GM20000 (cell line): Measurements from ENCODE around the gene FNIP2.
"Not testable (repeated sequence)": the region's sequence is repeated elsewhere in the genome, so short reads cannot be mapped to it uniquely, and the experiment has no call there.

Experiments
- DNase-seq: peaks from one replicate; pipeline ENCODE4 v3.0.0; 2012; ENCODE audit warnings: low spot score
- TF ChIP-seq, protein P1 (sequence below): IDR thresholded peaks from 2 replicates; pipeline ENCODE4 v1.5.1; 2012; ENCODE audit warnings: mild to moderate bottlenecking, control low read depth; ENCODE audit errors: extremely low read depth, missing control alignments

The FNIP2 gene

DNA sequence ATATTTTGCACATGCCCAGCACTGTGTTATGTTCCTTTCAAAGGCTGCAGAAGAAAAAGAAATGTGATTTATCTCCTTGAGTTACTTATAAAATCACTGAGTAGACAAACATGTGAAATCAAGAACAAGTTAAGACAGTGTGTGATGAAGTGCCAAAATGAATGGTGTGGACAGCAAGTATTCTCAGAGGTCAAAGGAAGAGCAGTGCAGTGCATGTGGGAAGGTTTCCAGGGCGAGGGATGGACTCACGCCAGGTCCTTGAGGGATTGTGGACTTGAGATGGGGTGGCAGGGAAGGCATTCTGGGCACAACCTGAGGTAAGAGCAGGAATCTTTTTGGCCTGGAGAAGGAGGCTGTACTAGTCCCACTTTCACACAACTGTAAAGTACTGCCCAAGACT, 115.5 kb downstream of the FNIP2 start:
- DNase-seq, result no peak
- TF ChIP-seq, protein P1, sequence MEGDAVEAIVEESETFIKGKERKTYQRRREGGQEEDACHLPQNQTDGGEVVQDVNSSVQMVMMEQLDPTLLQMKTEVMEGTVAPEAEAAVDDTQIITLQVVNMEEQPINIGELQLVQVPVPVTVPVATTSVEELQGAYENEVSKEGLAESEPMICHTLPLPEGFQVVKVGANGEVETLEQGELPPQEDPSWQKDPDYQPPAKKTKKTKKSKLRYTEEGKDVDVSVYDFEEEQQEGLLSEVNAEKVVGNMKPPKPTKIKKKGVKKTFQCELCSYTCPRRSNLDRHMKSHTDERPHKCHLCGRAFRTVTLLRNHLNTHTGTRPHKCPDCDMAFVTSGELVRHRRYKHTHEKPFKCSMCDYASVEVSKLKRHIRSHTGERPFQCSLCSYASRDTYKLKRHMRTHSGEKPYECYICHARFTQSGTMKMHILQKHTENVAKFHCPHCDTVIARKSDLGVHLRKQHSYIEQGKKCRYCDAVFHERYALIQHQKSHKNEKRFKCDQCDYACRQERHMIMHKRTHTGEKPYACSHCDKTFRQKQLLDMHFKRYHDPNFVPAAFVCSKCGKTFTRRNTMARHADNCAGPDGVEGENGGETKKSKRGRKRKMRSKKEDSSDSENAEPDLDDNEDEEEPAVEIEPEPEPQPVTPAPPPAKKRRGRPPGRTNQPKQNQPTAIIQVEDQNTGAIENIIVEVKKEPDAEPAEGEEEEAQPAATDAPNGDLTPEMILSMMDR, result no peak

DNA sequence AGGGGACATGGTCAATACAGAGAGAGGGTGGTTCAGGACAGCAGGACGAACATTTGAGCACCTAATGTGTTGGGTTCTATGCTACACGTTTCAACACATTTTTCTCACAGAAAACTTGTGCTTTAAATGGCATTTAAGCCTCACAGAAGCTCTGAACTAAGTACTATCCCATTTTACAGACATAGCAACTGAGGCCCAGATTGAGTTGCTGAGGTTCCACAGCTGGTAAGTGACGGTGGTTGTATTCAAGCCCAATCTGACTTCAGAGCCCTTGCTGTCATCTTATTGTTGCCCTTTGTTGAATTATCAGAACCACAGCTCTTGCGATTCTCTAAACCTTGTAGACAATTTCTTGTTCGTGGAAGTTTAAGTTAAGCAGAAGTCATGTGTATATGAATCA, 116.7 kb downstream of the FNIP2 start:
- no peak for DNase-seq
- TF ChIP-seq, protein P1, result no peak

DNA sequence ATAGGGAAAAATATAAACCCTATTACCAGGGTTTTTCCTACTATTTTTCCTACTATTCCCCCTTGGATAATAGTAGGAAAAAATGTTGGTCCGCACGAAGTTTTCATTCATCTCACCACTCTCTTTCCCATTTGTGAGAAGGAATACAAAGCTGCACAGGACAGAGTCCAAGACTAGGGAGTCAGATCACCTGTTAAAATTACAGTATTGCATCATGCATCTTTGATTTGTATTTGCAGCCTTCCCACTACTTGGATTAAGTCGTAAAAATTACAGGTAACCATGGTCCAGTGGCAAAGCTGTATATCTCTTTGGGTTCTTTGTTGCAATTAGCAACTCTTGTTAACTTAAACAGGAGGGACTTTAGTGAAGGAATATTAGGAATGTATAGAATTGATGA, 121.5 kb downstream of the FNIP2 start:
- DNase-seq, result no peak
- TF ChIP-seq, protein P1, result no peak

DNA sequence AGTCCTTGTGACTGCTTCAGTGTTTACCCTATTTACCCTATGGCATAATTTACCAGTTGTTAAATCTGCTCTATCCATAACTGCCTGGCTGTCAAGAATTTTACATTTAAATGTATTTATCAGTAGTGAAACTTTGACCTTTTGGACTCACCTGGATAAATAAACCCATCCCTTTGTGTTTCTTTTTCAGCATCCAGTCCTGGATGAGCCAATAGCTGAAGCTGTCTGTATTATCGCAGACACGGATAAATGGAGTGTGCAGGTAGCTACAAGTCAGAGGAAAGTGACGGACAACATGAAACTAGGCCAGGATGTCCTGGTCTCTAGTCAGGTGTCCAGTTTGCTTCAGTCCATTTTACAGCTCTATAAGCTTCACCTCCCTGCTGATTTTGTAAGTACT, 122.4 kb downstream of the FNIP2 start:
- TF ChIP-seq, protein P1, result no peak
- DNase-seq, result no peak

DNA sequence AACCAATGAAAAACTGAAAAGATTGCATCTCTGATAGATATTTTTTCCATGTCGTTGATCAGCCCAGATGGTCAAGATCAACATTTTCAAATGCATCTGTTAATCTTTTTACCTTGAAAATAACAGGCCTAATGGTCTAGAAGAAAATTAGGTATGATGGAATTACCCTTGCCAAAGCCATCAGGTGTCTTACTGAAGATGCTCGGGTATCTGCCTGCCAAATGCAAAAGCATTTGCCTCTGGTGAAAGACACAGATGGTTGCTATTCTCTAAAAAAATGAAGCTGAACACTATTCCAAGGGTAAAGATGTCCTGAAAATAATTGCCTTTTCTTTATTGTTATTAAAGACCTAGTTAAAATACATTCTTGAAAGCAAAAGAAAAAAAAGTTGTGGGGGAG, 126.0 kb downstream of the FNIP2 start:
- TF ChIP-seq, protein P1, result no peak
- no peak for DNase-seq

DNA sequence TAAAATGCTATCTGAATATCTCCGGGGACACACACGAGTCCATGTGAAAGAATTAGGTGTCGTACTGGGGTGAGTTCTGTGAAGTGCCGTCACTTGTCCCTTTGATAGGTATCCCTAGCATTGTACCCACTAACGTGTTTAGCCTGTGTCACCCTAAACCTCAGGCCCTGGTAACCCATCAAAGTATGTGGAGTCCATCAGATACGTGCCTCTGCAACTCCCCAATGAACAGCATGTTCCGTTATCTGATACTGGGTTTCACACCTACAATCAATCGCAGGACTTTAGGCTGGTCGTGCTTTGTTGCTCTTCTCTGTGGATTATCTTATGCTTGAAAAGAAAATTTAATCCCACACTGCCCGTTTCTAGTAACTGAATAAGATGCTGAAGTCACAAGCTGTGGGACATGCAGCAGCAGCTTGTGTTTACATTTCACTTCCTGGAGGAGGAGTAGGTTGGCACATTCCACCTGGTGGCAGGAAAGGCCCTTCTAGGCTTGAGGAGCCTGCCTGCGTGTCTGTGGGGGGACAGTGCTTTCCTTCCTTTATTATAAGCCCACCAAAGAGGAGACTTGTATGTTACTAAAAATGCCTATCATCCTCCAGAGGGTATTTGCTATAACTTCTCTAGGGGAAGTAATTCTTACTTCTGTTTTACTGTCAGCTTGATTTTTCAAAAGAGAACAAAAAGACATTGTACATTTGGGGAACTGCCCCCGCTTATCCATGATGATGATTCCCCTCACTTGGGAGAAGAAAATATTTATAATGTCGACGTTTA, 127.2 kb downstream of the FNIP2 start:
- TF ChIP-seq, protein P1, result no peak
- DNase-seq, result no peak

DNA sequence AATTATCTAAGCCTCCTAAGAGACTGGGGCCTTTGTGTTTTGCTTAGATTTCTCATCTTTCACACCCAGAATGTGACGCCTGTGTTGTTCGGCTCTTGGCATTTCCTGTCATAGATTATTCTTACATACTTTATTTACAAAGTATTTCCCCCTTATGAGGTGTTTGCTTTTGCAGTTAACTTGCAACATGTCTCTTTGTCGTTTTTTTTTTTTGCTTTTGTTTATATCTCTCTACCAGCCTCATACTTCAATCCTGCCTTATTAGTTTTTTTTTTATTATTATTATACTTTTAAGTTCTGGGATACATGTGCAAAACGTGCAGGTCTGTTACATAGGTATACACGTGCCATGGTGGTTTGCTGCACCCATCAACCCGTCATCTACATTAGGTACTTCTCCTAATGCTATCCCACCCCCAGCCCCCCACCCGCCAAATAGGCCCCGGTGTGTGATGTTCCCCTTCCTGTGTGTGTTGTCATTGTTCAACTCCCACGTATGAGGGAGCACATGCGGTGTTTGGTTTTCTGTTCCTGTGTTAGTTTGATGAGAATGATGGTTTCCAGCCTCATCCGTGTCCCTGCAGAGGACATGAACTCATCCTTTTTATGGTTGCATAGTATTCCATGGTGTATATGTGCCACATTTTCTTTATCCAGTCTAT, 127.9 kb downstream of the FNIP2 start:
- not testable (repeated sequence) for DNase-seq

DNA sequence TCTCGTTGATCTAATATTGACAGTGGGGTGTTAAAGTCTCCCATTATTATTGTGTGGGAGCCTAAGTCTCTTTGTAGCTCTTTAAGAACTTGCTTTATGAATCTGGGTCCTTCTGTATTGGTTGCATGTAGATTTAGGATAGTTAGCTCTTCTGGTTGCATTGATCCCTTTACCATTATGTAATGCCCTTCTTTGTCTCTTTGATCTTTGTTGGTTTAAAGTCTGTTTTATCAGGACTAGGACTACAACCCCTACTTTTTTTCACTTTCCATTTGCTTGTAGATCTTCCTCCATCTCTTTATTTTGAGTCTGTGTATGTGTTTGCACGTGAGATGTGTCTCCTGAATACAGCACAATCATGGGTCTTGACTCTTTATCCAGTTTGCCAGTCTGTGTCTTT, 131.6 kb downstream of the FNIP2 start:
- not testable (repeated sequence) for DNase-seq

DNA sequence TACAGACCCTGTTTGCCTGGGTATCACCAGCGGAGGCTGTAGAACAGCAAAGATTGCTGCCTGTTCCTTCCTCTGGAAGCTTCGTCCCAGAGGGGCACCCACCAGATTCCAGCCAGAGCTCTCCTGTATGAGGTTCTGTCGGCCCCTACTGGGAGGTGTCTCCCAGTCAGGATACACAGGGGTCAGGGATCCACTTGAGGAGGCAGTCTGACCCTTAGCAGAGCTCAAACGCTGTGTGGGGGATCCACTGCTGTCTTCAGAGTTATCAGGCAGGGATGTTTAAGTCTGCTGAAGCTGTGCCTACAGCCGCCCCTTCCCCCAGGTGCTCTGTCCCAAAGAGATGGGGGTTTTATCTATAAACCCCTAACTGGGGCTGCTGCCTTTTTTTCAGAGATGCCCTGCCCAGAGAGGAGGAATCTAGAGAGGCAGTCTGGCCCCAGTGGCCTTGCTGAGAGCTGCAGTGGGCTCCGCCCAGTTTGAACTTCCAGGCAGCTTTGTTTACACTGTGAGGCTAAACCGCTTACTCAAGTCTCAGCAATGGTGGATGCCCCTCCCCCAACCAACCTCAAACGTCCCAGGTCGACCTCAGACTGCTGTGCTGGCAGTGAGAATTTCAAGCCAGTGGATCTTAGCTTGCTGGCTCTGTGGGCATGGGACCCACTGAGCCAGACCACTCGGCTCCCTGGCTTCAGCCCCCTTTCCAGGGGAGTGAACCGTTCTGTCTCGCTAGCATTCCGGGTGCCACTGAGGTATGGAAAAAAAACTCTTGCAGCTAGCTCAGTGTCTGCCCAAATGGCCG, 133.7 kb downstream of the FNIP2 start:
- DNase-seq, result not testable (repeated sequence)
